Forelimb muscle (tissue), 1 donor: ENCODE results near the gene FCRLA. TPM values are rescaled to one million over a fixed set of nuclear protein-coding genes. Genes with fewer than 3 reads are reported as not detected.

Experiments used
- DNase-seq: peaks from one replicate; pipeline ENCODE4 v3.0.0-alpha.2; 2013; ENCODE audit warnings: low read depth
- polyA plus RNA-seq: library from polyadenylated mRNA; unstranded; fragments of 120-200 nt; gene quantifications from one replicate; pipeline ENCODE4 v1.2.1, GENCODE V29; 2013; ENCODE audit not compliant: insufficient read length

FCRLA gene
- polyA plus RNA-seq, 1 donor: 0.27 TPM

DNA sequence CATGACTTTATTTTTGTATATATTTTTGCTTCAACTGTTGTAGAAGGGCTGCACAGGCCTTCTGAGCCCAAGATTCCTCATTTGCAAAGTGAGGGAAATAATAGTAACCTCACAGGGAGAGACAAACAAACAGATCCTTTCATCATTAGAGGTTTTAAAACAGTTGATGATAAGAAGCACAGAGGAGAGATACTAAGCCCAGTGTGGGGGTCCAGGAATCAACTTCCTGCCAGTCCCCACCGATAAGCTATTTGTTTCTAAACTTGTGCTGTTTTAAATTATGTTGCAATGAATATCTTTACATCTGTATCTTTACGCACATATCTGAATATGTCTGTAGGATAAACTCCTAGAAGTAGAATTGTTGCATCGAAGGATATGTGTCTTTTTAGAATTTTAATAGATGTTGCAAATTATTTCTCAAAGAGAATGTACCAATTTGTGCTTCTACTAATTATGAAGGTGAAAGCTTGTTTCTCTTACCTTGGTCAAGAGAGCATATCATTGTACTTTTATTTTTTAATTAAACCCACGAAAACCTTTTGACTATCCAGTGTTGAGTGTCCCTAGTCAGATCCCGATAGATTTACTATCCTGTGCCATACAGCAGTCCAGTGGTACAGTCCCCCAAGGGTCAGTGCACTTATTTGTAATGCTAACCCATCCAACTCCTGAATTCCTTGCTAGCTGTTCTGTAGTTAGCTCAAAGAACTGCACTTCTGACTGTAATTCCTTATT lies 25.1 kb downstream of the FCRLA start:
- DNase-seq: no peak

DNA sequence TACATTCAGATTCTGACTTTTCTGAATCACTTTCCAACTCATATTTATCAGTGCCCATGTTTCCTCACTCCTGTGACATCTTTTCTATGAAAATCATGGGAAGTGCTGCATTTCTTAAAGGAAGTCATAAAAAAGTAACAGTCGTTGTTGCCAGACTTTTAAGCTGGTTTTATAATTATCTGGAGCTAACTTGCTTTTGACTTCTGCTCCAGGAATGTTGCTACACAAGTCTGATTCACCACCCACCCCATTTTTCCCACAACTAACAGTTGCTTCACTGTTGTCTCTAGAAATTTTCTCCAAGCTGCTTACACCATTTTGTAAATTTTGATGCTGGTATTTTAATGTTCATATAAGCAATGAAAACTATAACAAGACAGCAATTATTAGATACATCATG lies 26.5 kb downstream of the FCRLA start:
- DNase-seq: no peak

DNA sequence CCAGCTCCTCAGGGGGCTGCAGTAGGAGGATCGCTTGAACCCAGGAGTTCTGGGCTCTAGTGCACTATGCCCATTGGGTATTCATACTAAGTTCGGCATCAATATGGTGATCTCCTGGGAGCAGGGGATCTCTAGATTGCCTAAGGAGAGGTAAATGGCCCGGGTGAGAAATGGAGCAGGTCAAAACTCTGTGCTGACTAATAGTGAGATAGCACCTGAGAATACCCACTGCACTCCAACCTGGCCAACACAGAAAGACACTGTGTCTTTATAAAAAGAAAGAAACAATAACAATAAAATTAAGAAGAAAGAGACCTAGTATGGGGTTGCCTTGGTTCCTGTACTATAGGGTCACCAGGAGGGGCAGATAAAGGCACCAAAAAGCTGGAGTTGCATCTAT lies 28.8 kb downstream of the FCRLA start:
- no peak for DNase-seq

- no peak for DNase-seq
Measured at GRCh38 chr1:161736335-161736969, 29.4 kb downstream of the FCRLA start.

GRCh38 chr1:161737625-161738024 lies 30.6 kb downstream of the FCRLA start:
- no peak for DNase-seq

- no peak for DNase-seq
Measured at GRCh38 chr1:161738627-161739287, 31.7 kb downstream of the FCRLA start.

DNA sequence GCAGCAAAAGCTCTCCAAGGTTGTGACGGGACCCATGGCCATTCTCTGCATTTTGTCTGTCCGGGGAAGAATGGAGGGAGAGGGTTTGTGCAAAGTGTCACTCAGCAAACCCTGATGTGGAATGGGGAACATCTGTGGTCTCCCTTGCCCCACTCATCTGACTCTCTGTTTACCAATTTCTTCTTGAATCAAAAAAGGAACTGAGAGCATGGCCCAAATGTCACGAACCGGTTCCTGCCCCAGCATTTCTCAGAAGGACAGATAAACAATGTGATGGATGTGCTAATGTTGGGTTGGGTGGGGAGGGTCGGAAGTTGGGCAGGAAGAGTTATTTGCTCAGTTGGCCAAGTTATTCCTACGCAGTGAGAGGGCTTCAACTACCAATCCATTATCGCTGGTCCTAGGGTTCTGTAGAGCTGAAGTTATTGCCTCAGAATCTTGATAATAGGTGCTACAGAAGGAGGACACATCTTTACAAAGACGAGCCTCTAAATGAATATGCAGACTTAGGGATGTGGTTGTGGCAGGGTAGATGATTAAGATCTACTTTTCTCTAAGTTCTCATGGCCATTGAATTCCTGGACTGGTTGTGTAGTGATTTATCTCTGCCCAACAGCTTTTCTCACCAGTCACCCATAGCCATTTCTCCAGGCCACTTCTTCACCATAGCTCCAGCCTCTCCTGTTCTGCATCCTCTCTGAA lies 33.0 kb downstream of the FCRLA start:
- no peak for DNase-seq

DNA sequence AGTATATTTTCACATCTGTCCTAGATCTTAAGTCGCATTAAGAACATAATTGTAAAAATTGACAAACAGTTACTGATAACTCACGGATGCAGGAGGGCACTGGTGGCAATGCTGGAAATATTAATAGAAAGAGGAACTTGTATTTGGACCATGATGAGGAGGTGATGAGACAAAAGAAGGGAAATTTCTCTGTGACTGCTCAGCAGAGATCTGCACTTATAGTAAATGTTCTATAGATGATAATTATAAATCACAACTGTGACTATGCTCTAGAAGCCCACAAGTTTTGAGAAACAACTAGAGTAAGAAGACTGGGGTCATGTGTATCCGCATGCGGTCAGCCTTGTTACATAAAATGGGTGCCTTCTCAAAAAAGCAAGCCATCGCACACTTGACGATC lies 33.9 kb downstream of the FCRLA start:
- DNase-seq: no peak

GRCh38 chr1:161743231-161743630 lies 36.2 kb downstream of the FCRLA start:
- no peak for DNase-seq

- no peak for DNase-seq
Measured at GRCh38 chr1:161747801-161748200, 40.8 kb downstream of the FCRLA start.

- peak; percentile 91 for DNase-seq
Measured at GRCh38 chr1:161749509-161750407, 42.7 kb downstream of the FCRLA start, which contains the start of gene DUSP12. Gene DUSP12 (plus strand): TSS chr1:161749786. CDS start chr1:161749802, 16 bp downstream.

- DNase-seq: no peak
Measured at GRCh38 chr1:161763522-161764098, 56.6 kb downstream of the FCRLA start.

Other genes with a start within 250 kb of the FCRLA start
- gene FCGR2A, start 201.8 kb upstream of the FCRLA start, polyA plus RNA-seq: 3.6 TPM
- 0.57 TPM for gene HSPA6, start 182.7 kb upstream of the FCRLA start, polyA plus RNA-seq
- gene FCGR3A, start 157.4 kb upstream of the FCRLA start, polyA plus RNA-seq: 0.81 TPM
- 0.33 TPM for gene FCGR3B, start 76.1 kb upstream of the FCRLA start, polyA plus RNA-seq
- 0.16 TPM for gene FCGR2B, start 44.1 kb upstream of the FCRLA start, polyA plus RNA-seq
- 0.40 TPM for gene FCRLB, start 14.3 kb downstream of the FCRLA start, polyA plus RNA-seq
- gene DUSP12, start 42.6 kb downstream of the FCRLA start, polyA plus RNA-seq: 24.2 TPM
- gene ATF6, start 59.1 kb downstream of the FCRLA start, polyA plus RNA-seq: 15.5 TPM